ENCODE results near the gene GRIN1.

- no peak for TF ChIP-seq POLR2A (IDR thresholded peaks at IDR 0.05; ENCODE audit: low read length)
- no peak for TF ChIP-seq GATA1 (IDR thresholded peaks at IDR 0.05; ENCODE audit: low read depth, low read length)
Observed at GRCh38 chr9:137148242-137148641, 9.3 kb downstream of the GRIN1 start.
